Measurements from ENCODE around the gene OTC.
A peak's percentile ranks its signal among the peaks of the same experiment; 100 is the strongest.

Gene OTC

GRCh38 chrX:38468563-38469157, 116.3 kb downstream of the OTC start:
- DNase-seq = peak in 1 of 51 donors; percentile 3
